HCT116 (cell line): ENCODE measurements around the gene LBHD1. TPM values are rescaled to one million over a fixed set of nuclear protein-coding genes. Genes with fewer than 3 reads are reported as not detected.

Experiments
- ATAC-seq: fragments of 200-7000 bp; cut with Tn5 transposase; 2 replicates; pipeline ENCODE4 v1.9.1; 2020; ENCODE audit warnings: mild to moderate bottlenecking, moderate library complexity
- BruUV-seq: library from RNA; stranded (reverse); fragments of 400-500 nt; replicated peaks from 2 replicates; lab custom pipeline; 2021; lab: Mats Ljungman, UMichigan
- CTCF ChIA-PET: fragments of 300-600 bp; sonication (Branson Sonifier 250); formaldehyde crosslinking; loops from one replicate; lab custom pipeline; 2021; ENCODE audit warnings: antibody characterized with exemption; lab: Charles Lee
- POLR2A ChIA-PET: fragments of 300-600, 350-600 bp; sonication (Branson Sonifier 250); formaldehyde crosslinking; loops from one replicate; lab custom pipeline; 2021; ENCODE audit warnings: antibody characterized with exemption; lab: Charles Lee
- RAD21 ChIA-PET, 2 experiments: fragments of 300-600 bp; sonication (Branson Sonifier 250); formaldehyde crosslinking; loops; one replicate each; lab custom pipeline; 2023; ENCODE audit warnings: low total read pairs in 2 of 2; ENCODE audit not compliant: uncharacterized antibody in 2 of 2, unreplicated experiment in 2 of 2, low non-redundant PET in 1 of 2; lab: Charles Lee
- DNase-seq: peaks from one replicate; pipeline ENCODE4 v3.0.0-alpha.2; 2010; ENCODE audit warnings: low read depth, low spot score
- H2AFZ ChIP-seq: fragments of 200-600 bp; shearing (Covaris generic), sonication (generic); 2 replicates; pipeline ENCODE4 v1.6.1; 2017; ENCODE audit warnings: low read depth, mixed run types, mixed read lengths, antibody characterized with exemption, low read length; ENCODE audit not compliant: poor library complexity, severe bottlenecking
- H3K27ac ChIP-seq: 2 replicates; pipeline ENCODE4 v1.5.1; 2012; ENCODE audit warnings: low read depth, low read length
- H3K27me3 ChIP-seq: fragments of 200-600 bp; sonication (generic); 2 replicates; pipeline ENCODE4 v1.6.1; 2016; ENCODE audit warnings: mixed run types, low read length, mixed read lengths; ENCODE audit not compliant: insufficient read depth
- H3K36me3 ChIP-seq, 2 experiments: fragments of 200-500 bp in 1 of 2; fragments of 200-600 bp in 1 of 2; sonication (Bioruptor generic) in 1 of 2; sonication (generic) in 1 of 2; 2 replicates each; pipeline versions ENCODE4 v1.5.1 to v1.6.1; 2014 to 2016; ENCODE audit warnings: low read length in 2 of 2, inconsistent platforms in 1 of 2, mixed read lengths in 1 of 2, mixed run types in 1 of 2; ENCODE audit not compliant: insufficient read depth in 2 of 2, control insufficient read depth in 1 of 2
- H3K4me1 ChIP-seq, 2 experiments: fragments of 200-600 bp in 1 of 2; sonication (generic) in 1 of 2; 2 replicates each; pipeline versions ENCODE4 v1.5.1 to v1.6.1; 2012 to 2017; ENCODE audit warnings: low read length in 2 of 2, inconsistent platforms in 1 of 2, mild to moderate bottlenecking in 1 of 2, mixed read lengths in 1 of 2, mixed run types in 1 of 2, moderate library complexity in 1 of 2; ENCODE audit not compliant: insufficient read depth in 2 of 2, control insufficient read depth in 1 of 2
- H3K4me2 ChIP-seq: fragments of 200-600 bp; sonication (generic); 2 replicates; pipeline ENCODE4 v1.6.1; 2017; ENCODE audit warnings: mixed run types, low read length, mixed read lengths
- H3K4me3 ChIP-seq, 2 experiments: fragments of 200-600 bp in 1 of 2; sonication (generic) in 1 of 2; replicated peaks in 1 of 2; 2 replicates each; pipeline ENCODE4 v1.5.1; 2011 to 2016; ENCODE audit warnings: low read length in 2 of 2, control low read depth in 1 of 2, low read depth in 1 of 2, mild to moderate bottlenecking in 1 of 2, mixed read lengths in 1 of 2, mixed run types in 1 of 2
- H3K79me2 ChIP-seq: fragments of 200-600 bp; sonication (generic); 2 replicates; pipeline ENCODE4 v1.6.1; 2017; ENCODE audit warnings: mild to moderate bottlenecking, mixed run types, low read length, moderate library complexity, mixed read lengths; ENCODE audit not compliant: insufficient read depth
- H3K9ac ChIP-seq: fragments of 200-600 bp; sonication (generic); 2 replicates; pipeline ENCODE4 v1.6.1; 2016; ENCODE audit warnings: low read length, mixed read lengths
- H3K9me2 ChIP-seq: fragments of 200-600 bp; sonication (generic), shearing (Covaris generic); 2 replicates; pipeline ENCODE4 v1.6.1; 2017; ENCODE audit warnings: mixed run types, mild to moderate bottlenecking, moderate library complexity; ENCODE audit not compliant: insufficient read depth
- H3K9me3 ChIP-seq, 2 experiments: fragments of 200-500 bp in 1 of 2; fragments of 200-600 bp in 1 of 2; sonication (Bioruptor generic) in 1 of 2; sonication (generic) in 1 of 2; 2 replicates each; pipeline ENCODE4 v1.6.1; 2014 to 2017; ENCODE audit warnings: low read length in 2 of 2, mixed read lengths in 2 of 2, inconsistent platforms in 1 of 2, low read depth in 1 of 2, mild to moderate bottlenecking in 1 of 2, mixed run types in 1 of 2, moderate library complexity in 1 of 2; ENCODE audit not compliant: control insufficient read depth in 1 of 2, insufficient read depth in 1 of 2
- H4K20me1 ChIP-seq: fragments of 200-600 bp; sonication (generic), shearing (Covaris generic); 2 replicates; pipeline ENCODE4 v1.6.1; 2017; ENCODE audit warnings: mixed run types, mild to moderate bottlenecking, moderate library complexity; ENCODE audit not compliant: insufficient read depth
- CBX3 ChIP-seq: IDR thresholded peaks from 2 replicates; pipeline ENCODE4 v1.6.1; 2012; ENCODE audit warnings: low read depth
- CEBPB ChIP-seq: IDR thresholded peaks from 2 replicates; pipeline ENCODE4 v1.6.1; 2012; ENCODE audit warnings: low read depth
- EGR1 ChIP-seq: IDR thresholded peaks from 2 replicates; pipeline ENCODE4 v1.6.1; 2012; ENCODE audit warnings: low read depth
- ELF1 ChIP-seq: IDR thresholded peaks from 2 replicates; pipeline ENCODE4 v1.6.1; 2012; ENCODE audit warnings: low read depth, borderline replicate concordance
- EZH2 ChIP-seq: fragments of 200-600 bp; sonication (generic); IDR thresholded peaks from 2 replicates; pipeline ENCODE4 v1.6.1; 2017; ENCODE audit warnings: antibody characterized with exemption, mixed run types
- FOSL1 ChIP-seq: IDR thresholded peaks from 2 replicates; pipeline ENCODE4 v1.6.1; 2012; ENCODE audit warnings: low read depth
- JUND ChIP-seq: IDR thresholded peaks from 2 replicates; pipeline ENCODE4 v1.6.1; 2012
- POLR2AphosphoS5 ChIP-seq: IDR thresholded peaks from 2 replicates; pipeline ENCODE4 v1.6.1; 2011; ENCODE audit warnings: mild to moderate bottlenecking, low read depth, low read length, moderate library complexity
- SIN3A ChIP-seq: IDR thresholded peaks from 2 replicates; pipeline ENCODE4 v1.6.1; 2012; ENCODE audit warnings: low read depth
- SP1 ChIP-seq: IDR thresholded peaks from 2 replicates; pipeline ENCODE4 v1.6.1; 2012; ENCODE audit warnings: low read depth
- SRF ChIP-seq: IDR thresholded peaks from 2 replicates; pipeline ENCODE4 v1.6.1; 2012; ENCODE audit warnings: low read depth
- TCF7L2 ChIP-seq: IDR thresholded peaks from 2 replicates; pipeline ENCODE4 v1.7.0; 2011; ENCODE audit warnings: borderline replicate concordance, inconsistent platforms; ENCODE audit not compliant: insufficient read depth, insufficient read length; ENCODE audit errors: extremely low read depth
- YY1 ChIP-seq: IDR thresholded peaks from 2 replicates; pipeline ENCODE4 v1.6.1; 2011; ENCODE audit warnings: low read length, low read depth, moderate library complexity, mild to moderate bottlenecking; ENCODE audit not compliant: insufficient replicate concordance; ENCODE audit errors: extremely low read depth
- ZFX ChIP-seq: fragments of 450-650 bp; IDR thresholded peaks from 2 replicates; pipeline ENCODE4 v1.6.1; 2017
- ZNF274 ChIP-seq: fragments of 200-500 bp; sonication (Bioruptor generic); IDR thresholded peaks from 2 replicates; pipeline ENCODE4 v1.6.1; 2014; ENCODE audit warnings: mild to moderate bottlenecking, low read depth, low read length, inconsistent platforms
- intact Hi-C: fragments of 100-400 bp; cut with micrococcal nuclease; formaldehyde crosslinking; loops from 2 replicates; pipeline ENCODE4 v1.10.0; 2022
- total RNA-seq: library from RNA; stranded (reverse); gene quantifications from one replicate; pipeline ENCODE4 v1.2.1, GENCODE V29; 2021; ENCODE audit not compliant: unreplicated experiment
- TF ChIP-seq, protein P1 (sequence below): IDR thresholded peaks from 2 replicates; pipeline ENCODE4 v1.6.1; 2011; ENCODE audit warnings: mild to moderate bottlenecking, low read length, moderate library complexity; ENCODE audit not compliant: insufficient replicate concordance; ENCODE audit errors: extremely low read depth
- TF ChIP-seq, protein P2 (sequence below): IDR thresholded peaks from 2 replicates; pipeline ENCODE4 v1.6.1; 2012
- TF ChIP-seq, protein P3 (sequence below): IDR thresholded peaks from 2 replicates; pipeline ENCODE4 v1.6.1; 2012; ENCODE audit warnings: low read depth
- TF ChIP-seq, protein P4 (sequence below), 3 experiments: fragments of 200-600 bp in 1 of 3; sonication (generic) in 1 of 3; IDR thresholded peaks in 2 of 3; conservative IDR thresholded peaks in 1 of 3; 2 replicates each; pipeline ENCODE4 v1.5.1; 2012 to 2017; ENCODE audit warnings: low read depth in 2 of 3, low read length in 2 of 3, antibody characterized with exemption in 1 of 3, borderline replicate concordance in 1 of 3, control low read depth in 1 of 3, mild to moderate bottlenecking in 1 of 3, mixed read lengths in 1 of 3, mixed run types in 1 of 3, moderate library complexity in 1 of 3; ENCODE audit not compliant: insufficient read depth in 1 of 3
- TF ChIP-seq, protein P5 (sequence below): IDR thresholded peaks from 2 replicates; pipeline ENCODE4 v1.6.1; 2012

The LBHD1 gene
- total RNA-seq, 1 experiment from 2014 or later: 14.7 TPM

DNA sequence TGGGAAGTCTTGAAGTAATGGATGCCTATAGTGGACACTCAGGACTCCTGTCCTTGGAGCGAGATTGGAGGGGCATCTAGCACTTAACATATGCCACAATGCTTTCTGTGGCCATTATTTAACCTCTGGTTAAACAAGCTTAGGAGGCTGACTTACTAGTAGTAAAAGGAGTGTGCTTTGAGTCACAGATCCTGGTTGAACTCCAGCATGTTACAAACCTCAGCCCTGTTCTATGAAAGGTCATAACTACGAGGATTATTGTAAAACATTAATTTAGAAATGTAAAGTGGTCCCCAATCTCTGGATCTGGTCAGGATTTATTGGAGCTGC, 1.1 kb upstream of the LBHD1 start:
- no peaks in the 10 kb centered on the region for H3K9me3 ChIP-seq
- peak overlapping the region; percentile 96 to 97 for H3K4me3 ChIP-seq
- no peak for DNase-seq
- RAD21 ChIA-PET: no interaction called here
- POLR2A ChIA-PET: interaction anchor here (1.3 to 4.3 kb wide), 3 partner anchors 8 to 168 kb away, joined by 4 to 21 read pairs (median 21); partner anchors contain the start of genes C11orf98, CSKMT and HNRNPUL2
- H4K20me1 ChIP-seq: no peaks in the 10 kb centered on the region
- intact Hi-C loops: loop anchor here (5.0 to 10.0 kb wide), 3 partner anchors 81 to 114 kb away; partner anchors contain the start of genes POLR2G, TMEM179B and TUT1
- H3K4me1 ChIP-seq: peaks cover 31 to 58% of the 10 kb centered on the region in 2 experiments
- H2AFZ ChIP-seq: no peak overlapping the region
- peaks cover 6 to 11% of the 10 kb centered on the region in 2 experiments; a peak in 3 of 4 replicates for H3K36me3 ChIP-seq
- CTCF ChIA-PET: no interaction called here
- H3K79me2 ChIP-seq: peaks cover 79% of the 10 kb centered on the region
- peak overlapping the region; percentile 95 for H3K4me2 ChIP-seq
- TF ChIP-seq FOSL1: no peak
- TF ChIP-seq, protein P1, sequence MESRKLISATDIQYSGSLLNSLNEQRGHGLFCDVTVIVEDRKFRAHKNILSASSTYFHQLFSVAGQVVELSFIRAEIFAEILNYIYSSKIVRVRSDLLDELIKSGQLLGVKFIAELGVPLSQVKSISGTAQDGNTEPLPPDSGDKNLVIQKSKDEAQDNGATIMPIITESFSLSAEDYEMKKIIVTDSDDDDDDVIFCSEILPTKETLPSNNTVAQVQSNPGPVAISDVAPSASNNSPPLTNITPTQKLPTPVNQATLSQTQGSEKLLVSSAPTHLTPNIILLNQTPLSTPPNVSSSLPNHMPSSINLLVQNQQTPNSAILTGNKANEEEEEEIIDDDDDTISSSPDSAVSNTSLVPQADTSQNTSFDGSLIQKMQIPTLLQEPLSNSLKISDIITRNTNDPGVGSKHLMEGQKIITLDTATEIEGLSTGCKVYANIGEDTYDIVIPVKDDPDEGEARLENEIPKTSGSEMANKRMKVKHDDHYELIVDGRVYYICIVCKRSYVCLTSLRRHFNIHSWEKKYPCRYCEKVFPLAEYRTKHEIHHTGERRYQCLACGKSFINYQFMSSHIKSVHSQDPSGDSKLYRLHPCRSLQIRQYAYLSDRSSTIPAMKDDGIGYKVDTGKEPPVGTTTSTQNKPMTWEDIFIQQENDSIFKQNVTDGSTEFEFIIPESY: no peak
- TF ChIP-seq YY1: no peak
- TF ChIP-seq TCF7L2: no peak
- TF ChIP-seq, protein P2, sequence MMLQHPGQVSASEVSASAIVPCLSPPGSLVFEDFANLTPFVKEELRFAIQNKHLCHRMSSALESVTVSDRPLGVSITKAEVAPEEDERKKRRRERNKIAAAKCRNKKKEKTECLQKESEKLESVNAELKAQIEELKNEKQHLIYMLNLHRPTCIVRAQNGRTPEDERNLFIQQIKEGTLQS: no peak
- TF ChIP-seq, protein P3, sequence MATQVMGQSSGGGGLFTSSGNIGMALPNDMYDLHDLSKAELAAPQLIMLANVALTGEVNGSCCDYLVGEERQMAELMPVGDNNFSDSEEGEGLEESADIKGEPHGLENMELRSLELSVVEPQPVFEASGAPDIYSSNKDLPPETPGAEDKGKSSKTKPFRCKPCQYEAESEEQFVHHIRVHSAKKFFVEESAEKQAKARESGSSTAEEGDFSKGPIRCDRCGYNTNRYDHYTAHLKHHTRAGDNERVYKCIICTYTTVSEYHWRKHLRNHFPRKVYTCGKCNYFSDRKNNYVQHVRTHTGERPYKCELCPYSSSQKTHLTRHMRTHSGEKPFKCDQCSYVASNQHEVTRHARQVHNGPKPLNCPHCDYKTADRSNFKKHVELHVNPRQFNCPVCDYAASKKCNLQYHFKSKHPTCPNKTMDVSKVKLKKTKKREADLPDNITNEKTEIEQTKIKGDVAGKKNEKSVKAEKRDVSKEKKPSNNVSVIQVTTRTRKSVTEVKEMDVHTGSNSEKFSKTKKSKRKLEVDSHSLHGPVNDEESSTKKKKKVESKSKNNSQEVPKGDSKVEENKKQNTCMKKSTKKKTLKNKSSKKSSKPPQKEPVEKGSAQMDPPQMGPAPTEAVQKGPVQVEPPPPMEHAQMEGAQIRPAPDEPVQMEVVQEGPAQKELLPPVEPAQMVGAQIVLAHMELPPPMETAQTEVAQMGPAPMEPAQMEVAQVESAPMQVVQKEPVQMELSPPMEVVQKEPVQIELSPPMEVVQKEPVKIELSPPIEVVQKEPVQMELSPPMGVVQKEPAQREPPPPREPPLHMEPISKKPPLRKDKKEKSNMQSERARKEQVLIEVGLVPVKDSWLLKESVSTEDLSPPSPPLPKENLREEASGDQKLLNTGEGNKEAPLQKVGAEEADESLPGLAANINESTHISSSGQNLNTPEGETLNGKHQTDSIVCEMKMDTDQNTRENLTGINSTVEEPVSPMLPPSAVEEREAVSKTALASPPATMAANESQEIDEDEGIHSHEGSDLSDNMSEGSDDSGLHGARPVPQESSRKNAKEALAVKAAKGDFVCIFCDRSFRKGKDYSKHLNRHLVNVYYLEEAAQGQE: no peak
- TF ChIP-seq CEBPB: no peak
- TF ChIP-seq ZFX: no peak
- TF ChIP-seq EGR1: no peak
- no peak for TF ChIP-seq ZNF274
- no peak for TF ChIP-seq SRF
- no peak for TF ChIP-seq EZH2
- TF ChIP-seq CBX3: no peak
- TF ChIP-seq SP1: no peak
- no peak for TF ChIP-seq JUND
- TF ChIP-seq ELF1: no peak
- TF ChIP-seq, protein P4, sequence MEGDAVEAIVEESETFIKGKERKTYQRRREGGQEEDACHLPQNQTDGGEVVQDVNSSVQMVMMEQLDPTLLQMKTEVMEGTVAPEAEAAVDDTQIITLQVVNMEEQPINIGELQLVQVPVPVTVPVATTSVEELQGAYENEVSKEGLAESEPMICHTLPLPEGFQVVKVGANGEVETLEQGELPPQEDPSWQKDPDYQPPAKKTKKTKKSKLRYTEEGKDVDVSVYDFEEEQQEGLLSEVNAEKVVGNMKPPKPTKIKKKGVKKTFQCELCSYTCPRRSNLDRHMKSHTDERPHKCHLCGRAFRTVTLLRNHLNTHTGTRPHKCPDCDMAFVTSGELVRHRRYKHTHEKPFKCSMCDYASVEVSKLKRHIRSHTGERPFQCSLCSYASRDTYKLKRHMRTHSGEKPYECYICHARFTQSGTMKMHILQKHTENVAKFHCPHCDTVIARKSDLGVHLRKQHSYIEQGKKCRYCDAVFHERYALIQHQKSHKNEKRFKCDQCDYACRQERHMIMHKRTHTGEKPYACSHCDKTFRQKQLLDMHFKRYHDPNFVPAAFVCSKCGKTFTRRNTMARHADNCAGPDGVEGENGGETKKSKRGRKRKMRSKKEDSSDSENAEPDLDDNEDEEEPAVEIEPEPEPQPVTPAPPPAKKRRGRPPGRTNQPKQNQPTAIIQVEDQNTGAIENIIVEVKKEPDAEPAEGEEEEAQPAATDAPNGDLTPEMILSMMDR (IDR thresholded peaks at IDR 0.05 in 2 of 3, conservative IDR thresholded peaks at IDR 0.05 in 1 of 3; ENCODE audit: borderline replicate concordance in 1 of 3, insufficient read depth in 1 of 3, low read depth in 2 of 3, low read length in 2 of 3): no peak
- TF ChIP-seq SIN3A: no peak
- TF ChIP-seq POLR2AphosphoS5: no peak
- TF ChIP-seq, protein P5, sequence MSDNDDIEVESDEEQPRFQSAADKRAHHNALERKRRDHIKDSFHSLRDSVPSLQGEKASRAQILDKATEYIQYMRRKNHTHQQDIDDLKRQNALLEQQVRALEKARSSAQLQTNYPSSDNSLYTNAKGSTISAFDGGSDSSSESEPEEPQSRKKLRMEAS: no peak
- TF ChIP-seq, all 23 proteins: peak for 0
- no peaks in the 10 kb centered on the region for H3K9me2 ChIP-seq
- H3K27ac ChIP-seq: peak overlapping the region; percentile 98
- no peak for ATAC-seq
- no TSS peak for BruUV-seq
- H3K9ac ChIP-seq: peak overlapping the region; percentile 100
- no peaks in the 10 kb centered on the region for H3K27me3 ChIP-seq
